Adrenal gland (tissue), 12 donors: ENCODE data around the gene TMEM63C. TPM values are rescaled to one million over a fixed set of nuclear protein-coding genes. Genes with fewer than 3 reads are reported as not detected.

Experiments used
- DNase-seq, 7 donors: peaks; one replicate each; pipeline ENCODE4 v3.0.0-alpha.2; 2019 to 2020
- H3K27ac ChIP-seq, 5 donors: fragments of 200-600 bp; sonication (generic) in 4 of 5; 1 replicate in 3 of 5; 2 replicates in 2 of 5; pipeline versions ENCODE4 v1.5.1 to v1.8.0; 2016 to 2020; ENCODE audit warnings: mild to moderate bottlenecking in 1 of 5
- H3K27me3 ChIP-seq: fragments of 200-600 bp; 2 replicates; pipeline ENCODE4 v1.8.0; 2021
- H3K36me3 ChIP-seq, 2 donors: fragments of 200-600 bp; replicated peaks in 1 of 2; 1 replicate in 1 of 2; 2 replicates in 1 of 2; pipeline versions ENCODE4 v1.5.1 to v1.8.0; 2018 to 2022
- H3K4me1 ChIP-seq, 2 donors: fragments of 200-600 bp; replicated peaks in 1 of 2; 1 replicate in 1 of 2; 2 replicates in 1 of 2; pipeline versions ENCODE4 v1.5.1 to v1.8.0; 2018 to 2021
- H3K4me3 ChIP-seq, 4 donors: fragments of 200-600 bp; sonication (generic) in 3 of 4; one replicate each; pipeline ENCODE4 v1.5.1; 2016 to 2018
- H3K9me3 ChIP-seq, 3 donors: fragments of 200-600 bp; sonication (generic) in 1 of 3; replicated peaks in 1 of 3; 1 replicate in 2 of 3; 2 replicates in 1 of 3; pipeline versions ENCODE4 v1.5.1 to v1.8.0; 2016 to 2021
- POLR2A ChIP-seq, 2 donors: fragments of 450-650 bp; IDR thresholded peaks; one replicate each; pipeline ENCODE4 v1.6.1; 2017; ENCODE audit warnings: antibody characterized with exemption in 2 of 2, mild to moderate bottlenecking in 2 of 2, moderate library complexity in 1 of 2
- WGBS, 4 donors: extraction: QIAGEN DNeasy Blood & Tissue Kit in 2 of 4; methylation state at CpG; one replicate each; pipeline versions ENCODE4 v1.1.5 to v1.1.7; 2013 to 2017; 5-methylcytosine and 5-hydroxymethylcytosine counted together
- intact Hi-C, 2 donors: fragments of 100-400 bp; cut with DNase I; formaldehyde crosslinking; loops; one replicate each; pipeline versions ENCODE4 v1.14.1 to v1.15.0; 2022 to 2023
- polyA plus RNA-seq, 3 donors: library from polyadenylated mRNA; stranded (reverse); fragments of 200-250 nt in 2 of 3; fragments of 350-450 nt in 1 of 3; fragmentation: Illumina TruSeq in 1 of 3; extraction: RNeasy Lipid Tissue Mini Kit (QIAGEN cat#74804) in 1 of 3; gene quantifications; one replicate each; pipeline ENCODE4 v1.2.3, GENCODE V29; 2013 to 2014
- total RNA-seq, 9 donors: library from RNA; depleted of rRNA in 4 of 9; stranded (reverse); fragments of >200 nt in 4 of 9; fragments of 120-200 nt in 1 of 9; fragmentation: NEBNext Ultra II Directional in 1 of 9; extraction: Animal tissue kit (Norgen Biotek cat#: 25700) in 1 of 9; gene quantifications; one replicate each; pipeline versions ENCODE4 v1.1.0 to v1.2.4, GENCODE V29; 2013 to 2023
- TF ChIP-seq, protein P1 (sequence below), 6 experiments: fragments of 450-650 bp in 4 of 6; fragments of 200-600 bp in 2 of 6; sonication (generic) in 1 of 6; IDR thresholded peaks; 1 replicate in 5 of 6; 2 replicates in 1 of 6; pipeline versions ENCODE4 v1.5.1 to v1.8.0; 2016 to 2021; ENCODE audit warnings: antibody characterized with exemption in 6 of 6, mild to moderate bottlenecking in 2 of 6, moderate library complexity in 1 of 6
- donor health status: healthy with polysubstance abuse.
- donor health status: Bipolar disorder and iron deficiency.
- donor health status: DM: yes; HTN: yes; CAD: no.
- donor health status: DM: no; HTN: no; CAD: no.
- donor health status: DM: no; HTN: no; CAD: no.
- donor health status: DM: yes; HTN: yes; CAD: no.

TMEM63C gene
- total and polyA plus RNA-seq, 12 donors = 2.7 to 21.2 (median 8.3) TPM

DNA sequence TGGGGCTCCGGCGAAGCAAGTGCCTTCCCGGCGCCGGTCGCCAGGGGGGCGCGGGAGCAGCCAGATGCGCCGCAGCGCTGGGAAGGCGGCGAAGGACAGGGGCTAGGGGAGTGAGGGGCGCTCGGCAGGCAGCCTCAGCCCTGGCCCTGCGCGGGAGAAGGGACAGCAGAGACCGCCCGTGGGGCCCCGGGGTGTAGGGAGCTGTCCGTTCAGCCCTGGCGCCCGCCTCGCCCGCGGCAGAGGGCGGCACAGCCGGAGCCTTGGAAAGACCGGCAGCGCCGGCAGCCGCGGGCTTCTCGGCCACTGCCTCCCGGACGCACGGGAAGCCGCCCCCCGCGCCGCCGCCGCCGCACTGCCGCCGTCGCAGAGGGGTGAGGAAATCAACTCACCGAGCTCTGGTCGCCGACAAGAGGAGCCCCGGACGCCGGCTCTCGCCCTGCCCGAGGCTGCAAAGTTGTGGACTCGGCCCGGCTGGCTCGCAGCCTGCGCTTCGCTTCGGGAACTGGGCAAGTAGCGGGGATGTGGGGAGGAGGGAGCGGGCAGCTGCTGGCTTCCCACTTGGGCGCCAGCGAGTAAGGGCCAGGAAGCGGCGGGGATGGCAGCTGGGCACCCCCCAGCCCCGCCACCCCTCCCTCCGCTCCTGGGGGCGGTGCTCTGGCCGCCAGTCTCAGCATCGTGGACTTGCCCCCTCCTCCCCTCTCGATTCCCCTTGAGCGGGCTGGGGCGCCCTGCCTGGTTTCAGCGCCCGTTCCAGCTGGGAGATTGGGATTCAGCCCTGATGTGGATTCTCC, 40.2 kb upstream of the TMEM63C start, which contains the start of gene ZDHHC22:
ZDHHC22 (minus strand) TSS at position 578 of the 791 bp plus-strand sequence. CDS start 2,053 bp downstream, outside the sequence.
- peaks cover 8 to 16% of the 10 kb centered on the region in 2 donors for H3K4me1 ChIP-seq
- no peak for DNase-seq
- H3K36me3 ChIP-seq = no peaks in the 10 kb centered on the region
- 0 to 1% (median 1%) methylated on average over 5 to 77 of the region's 77 CpGs for WGBS, 4 donors
- H3K27me3 ChIP-seq = peaks cover 63% of the 10 kb centered on the region
- H3K9me3 ChIP-seq = no peaks in the 10 kb centered on the region
- peak within 1 kb of the TSS in 1 of 4 donors; percentile 23 for H3K4me3 ChIP-seq
- no peak for TF ChIP-seq POLR2A (IDR thresholded peaks at IDR 0.05)
- TF ChIP-seq, protein P1, sequence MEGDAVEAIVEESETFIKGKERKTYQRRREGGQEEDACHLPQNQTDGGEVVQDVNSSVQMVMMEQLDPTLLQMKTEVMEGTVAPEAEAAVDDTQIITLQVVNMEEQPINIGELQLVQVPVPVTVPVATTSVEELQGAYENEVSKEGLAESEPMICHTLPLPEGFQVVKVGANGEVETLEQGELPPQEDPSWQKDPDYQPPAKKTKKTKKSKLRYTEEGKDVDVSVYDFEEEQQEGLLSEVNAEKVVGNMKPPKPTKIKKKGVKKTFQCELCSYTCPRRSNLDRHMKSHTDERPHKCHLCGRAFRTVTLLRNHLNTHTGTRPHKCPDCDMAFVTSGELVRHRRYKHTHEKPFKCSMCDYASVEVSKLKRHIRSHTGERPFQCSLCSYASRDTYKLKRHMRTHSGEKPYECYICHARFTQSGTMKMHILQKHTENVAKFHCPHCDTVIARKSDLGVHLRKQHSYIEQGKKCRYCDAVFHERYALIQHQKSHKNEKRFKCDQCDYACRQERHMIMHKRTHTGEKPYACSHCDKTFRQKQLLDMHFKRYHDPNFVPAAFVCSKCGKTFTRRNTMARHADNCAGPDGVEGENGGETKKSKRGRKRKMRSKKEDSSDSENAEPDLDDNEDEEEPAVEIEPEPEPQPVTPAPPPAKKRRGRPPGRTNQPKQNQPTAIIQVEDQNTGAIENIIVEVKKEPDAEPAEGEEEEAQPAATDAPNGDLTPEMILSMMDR (IDR thresholded peaks at IDR 0.05) = peak in 1 of 6 experiments; percentile 30
- intact Hi-C loops = no loop called here
- no peak within 1 kb of the TSS for H3K27ac ChIP-seq

DNA sequence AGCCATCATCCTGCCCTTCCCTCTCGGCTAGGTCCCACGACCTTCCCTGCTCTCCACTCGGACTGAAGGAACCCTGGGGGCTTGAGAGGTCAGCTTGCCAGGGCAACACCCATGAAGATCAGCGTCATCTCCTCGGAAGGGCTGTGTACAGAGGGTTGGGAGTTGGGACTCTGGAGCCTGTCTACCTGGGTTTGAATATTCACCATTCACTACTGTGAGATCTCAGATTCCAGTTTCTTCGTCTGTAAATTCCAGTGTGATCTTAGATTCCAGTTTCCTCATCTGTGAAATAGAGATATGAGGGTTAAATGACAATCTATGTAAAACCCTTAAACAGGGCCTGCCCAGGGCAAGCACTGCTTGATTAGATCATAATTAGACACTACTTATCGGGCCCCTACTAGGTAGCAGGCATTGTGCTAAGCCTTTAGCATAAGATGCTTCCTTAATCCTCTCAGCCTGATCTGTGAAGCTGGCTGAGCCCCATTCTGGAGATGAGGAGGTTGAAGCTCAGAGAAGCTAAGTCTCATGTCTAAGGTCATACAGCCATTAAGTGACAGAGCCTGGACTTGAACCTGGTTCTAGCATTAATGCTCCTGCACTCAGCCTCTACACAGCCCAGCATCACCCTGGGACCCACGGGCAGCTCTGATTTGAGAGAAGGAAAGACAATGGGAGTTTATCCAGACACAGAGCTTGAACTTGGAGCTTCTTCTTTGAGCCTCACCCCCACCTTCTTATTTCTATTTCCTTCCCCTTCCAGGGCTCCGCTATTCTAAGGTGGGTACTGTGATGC, 39.4 kb upstream of the TMEM63C start:
- 12 to 24% (median 19%) methylated on average over 9 of the region's 9 CpGs for WGBS, 4 donors
- DNase-seq = no peak
- no peaks in the 10 kb centered on the region for H3K36me3 ChIP-seq
- intact Hi-C loops = no loop called here
- H3K27me3 ChIP-seq = peaks cover 68% of the 10 kb centered on the region
- H3K4me1 ChIP-seq = peaks cover 8 to 16% of the 10 kb centered on the region in 2 donors
- H3K27ac ChIP-seq = no peak overlapping the region
- TF ChIP-seq POLR2A (IDR thresholded peaks at IDR 0.05) = no peak
- TF ChIP-seq, protein P1 (IDR thresholded peaks at IDR 0.05) = no peak
- no peak overlapping the region for H3K4me3 ChIP-seq
- H3K9me3 ChIP-seq = no peaks in the 10 kb centered on the region

DNA sequence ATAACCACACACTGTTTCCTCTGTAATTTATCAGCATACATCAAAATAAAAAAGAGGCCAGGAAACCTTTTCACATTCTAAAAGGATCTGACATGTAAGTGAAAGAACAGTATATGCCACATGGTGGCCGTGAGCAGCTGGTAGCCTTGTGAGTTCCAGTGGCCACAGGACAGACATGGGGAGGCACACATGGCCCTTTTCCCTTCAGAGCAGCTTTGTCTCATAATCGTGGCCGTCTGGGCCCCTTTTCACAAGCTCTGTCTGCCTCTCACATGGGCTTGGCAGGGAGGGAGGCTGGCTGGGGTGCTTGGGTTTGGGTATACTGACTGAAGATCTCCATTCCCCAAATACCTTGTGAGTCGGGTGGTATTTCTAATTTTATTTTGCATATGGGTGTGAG, 38.5 kb upstream of the TMEM63C start:
- Histone ChIP-seq H3K9me3 (no peaks in the 10 kb centered on the region), H3K27ac (no peak overlapping the region), H3K27me3 (peaks cover 64% of the 10 kb centered on the region), H3K4me1 (peaks cover 8 to 16% of the 10 kb centered on the region in 2 donors), H3K4me3 (no peak overlapping the region), H3K36me3 (no peaks in the 10 kb centered on the region)
- DNase-seq = no peak
- no peak for TF ChIP-seq POLR2A (IDR thresholded peaks at IDR 0.05)
- TF ChIP-seq, protein P1 (IDR thresholded peaks at IDR 0.05) = no peak
- intact Hi-C loops = no loop called here
- WGBS, 4 donors = 9 to 24% (median 15%) methylated on average over 4 of the region's 4 CpGs

DNA sequence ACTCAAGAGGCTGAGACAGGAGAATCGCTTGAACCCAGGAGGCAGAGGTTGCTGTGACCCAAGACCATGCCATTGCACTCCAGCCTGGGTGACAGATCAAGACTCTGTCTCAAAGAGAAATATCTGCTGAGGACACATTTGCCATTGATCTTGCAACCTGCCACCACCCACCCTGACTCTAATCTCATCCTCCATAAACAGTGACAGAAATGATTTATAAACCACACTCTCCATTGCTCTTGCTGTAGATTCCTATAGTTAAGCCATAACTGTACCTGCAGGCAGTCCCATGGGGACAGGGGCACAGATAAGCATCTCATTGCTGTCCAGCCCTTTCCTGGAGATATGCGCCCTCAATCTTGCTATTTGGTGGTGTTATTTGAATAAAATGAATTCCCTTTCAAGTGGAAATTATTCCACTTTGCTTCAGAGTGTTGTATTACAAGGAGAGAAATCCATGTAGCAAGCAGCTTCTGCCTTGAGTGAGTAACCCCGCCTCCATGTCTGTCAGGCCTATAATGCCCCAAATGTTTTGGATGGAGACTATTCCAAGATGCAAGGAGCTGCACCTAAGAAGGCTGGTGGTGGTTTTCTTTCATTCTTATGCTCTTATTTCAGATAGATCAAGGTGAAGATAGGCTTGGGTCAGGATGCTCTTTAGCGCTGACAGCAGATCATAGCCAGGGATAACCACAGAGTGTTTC, 37.0 kb upstream of the TMEM63C start:
- H3K27me3 ChIP-seq = peaks cover 49% of the 10 kb centered on the region
- 58 to 84% (median 69%) methylated on average over 3 to 4 of the region's 4 CpGs for WGBS, 4 donors
- H3K27ac ChIP-seq = no peak overlapping the region
- DNase-seq = peak in 1 of 7 donors; percentile 4
- TF ChIP-seq POLR2A (IDR thresholded peaks at IDR 0.05) = no peak
- TF ChIP-seq, protein P1 (IDR thresholded peaks at IDR 0.05) = no peak
- intact Hi-C loops = no loop called here
- H3K4me3 ChIP-seq = no peak overlapping the region
- H3K36me3 ChIP-seq = no peaks in the 10 kb centered on the region
- peaks cover 8 to 16% of the 10 kb centered on the region in 2 donors for H3K4me1 ChIP-seq
- H3K9me3 ChIP-seq = no peaks in the 10 kb centered on the region
